HG02973 (cell line): ENCODE data around the gene TMEM187.

Experiments used
- ATAC-seq: cut with Tn5 transposase; IDR thresholded peaks from one replicate; pipeline ENCODE4 v1.9.1; 2021; ENCODE audit warnings: moderate library complexity; ENCODE audit not compliant: unreplicated experiment

Gene TMEM187

GRCh38 chrX:153995504-153995903 lies 22.9 kb downstream of the TMEM187 start:
- ATAC-seq = no peak

DNA sequence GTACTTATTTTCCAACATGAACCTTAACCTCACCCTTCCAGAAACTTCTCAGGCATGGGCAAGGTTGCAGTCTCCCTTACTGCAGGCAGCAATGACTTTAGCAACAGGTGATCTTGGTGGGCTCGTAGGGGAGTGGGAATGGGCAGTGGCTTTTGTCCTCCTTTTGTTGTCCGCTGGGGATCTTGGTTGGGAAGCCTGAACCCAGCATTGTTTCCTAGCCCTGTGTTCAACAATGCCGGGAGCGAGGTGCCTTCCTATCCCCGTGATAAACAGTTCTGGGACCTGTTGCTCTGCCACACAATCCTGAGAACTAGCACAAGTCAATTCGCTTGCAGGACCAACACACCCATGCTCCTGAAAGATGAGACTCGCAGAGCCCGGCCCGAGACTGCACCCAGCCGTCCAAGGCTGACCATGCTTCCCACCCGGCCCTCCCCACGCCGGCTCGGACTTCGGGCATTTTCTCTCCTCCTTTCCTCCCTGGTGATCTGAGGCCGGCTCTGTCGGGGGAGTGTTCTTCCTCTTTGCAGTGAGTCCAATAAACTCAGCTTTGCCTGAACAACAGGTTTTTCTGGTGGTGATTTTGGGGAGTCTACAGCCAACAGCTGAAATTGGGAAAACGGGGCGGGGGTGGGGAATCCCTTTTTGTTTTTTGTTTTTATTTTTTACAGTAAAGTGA lies 26.9 kb downstream of the TMEM187 start:
- ATAC-seq = no peak

DNA sequence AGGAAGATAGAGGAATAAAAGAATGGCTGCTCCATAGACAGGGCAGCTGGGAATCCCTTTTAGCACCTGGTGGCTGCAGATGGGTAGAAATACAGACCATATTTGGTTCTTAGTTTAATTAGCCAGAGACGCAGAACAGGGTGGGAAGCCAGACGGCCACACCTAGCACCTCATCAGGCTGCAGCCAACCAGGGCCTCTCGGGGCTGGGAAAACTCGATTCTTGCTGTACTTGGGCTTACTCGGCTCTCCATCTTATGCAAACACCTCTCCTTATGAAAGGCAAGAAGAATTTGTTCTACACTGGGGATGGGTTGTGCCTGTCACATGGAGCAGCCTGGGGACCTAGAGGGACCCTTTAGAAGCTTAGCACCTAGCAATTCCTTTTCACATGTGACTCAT lies 27.5 kb downstream of the TMEM187 start:
- no peak for ATAC-seq

DNA sequence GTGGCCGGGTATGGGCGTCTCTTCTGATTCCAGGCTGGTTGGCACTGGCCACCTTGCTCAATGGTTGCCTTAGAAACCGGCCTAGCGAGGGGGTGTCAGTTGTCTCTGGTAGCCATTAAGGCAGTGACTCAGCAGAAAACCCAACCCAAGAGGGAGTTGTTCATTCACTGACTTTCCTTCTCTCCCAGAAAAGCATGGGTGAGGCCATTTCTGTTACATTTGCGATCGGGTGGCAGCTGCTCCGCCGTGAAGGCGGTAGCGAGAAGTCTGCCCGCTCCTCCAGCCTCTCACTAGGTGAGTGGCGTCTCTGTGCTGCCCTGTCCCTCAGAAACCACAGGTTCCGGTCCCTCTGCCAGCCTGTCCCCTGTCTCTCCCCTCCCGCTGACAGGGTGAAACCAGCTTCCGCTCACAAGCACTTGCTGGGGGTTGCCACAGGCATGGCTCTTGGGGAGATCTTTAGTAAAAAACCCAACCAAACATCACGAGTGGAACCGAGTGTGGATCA lies 29.7 kb downstream of the TMEM187 start:
- no peak for ATAC-seq

GRCh38 chrX:154004315-154004714 lies 31.8 kb downstream of the TMEM187 start:
- ATAC-seq = no peak

DNA sequence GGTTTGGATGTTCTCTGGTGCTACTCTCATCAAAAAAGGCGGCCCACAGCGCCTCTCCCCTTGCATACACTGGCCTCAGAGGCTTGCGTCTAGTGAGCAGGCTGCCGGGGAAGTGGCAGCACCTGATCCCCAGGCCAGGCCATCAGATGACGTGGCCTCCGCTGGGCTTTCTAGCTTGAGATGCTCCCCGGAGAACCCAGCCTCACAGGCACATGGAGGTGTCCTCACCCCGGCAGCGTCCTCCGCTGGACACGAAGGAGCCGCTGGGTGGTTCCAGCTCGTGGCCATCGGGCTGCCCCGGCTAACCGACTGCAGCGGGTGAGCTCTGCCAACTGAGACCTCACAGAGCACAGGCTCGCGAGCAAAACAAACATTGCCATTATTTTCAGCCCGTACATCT lies 34.4 kb downstream of the TMEM187 start:
- ATAC-seq = no peak

DNA sequence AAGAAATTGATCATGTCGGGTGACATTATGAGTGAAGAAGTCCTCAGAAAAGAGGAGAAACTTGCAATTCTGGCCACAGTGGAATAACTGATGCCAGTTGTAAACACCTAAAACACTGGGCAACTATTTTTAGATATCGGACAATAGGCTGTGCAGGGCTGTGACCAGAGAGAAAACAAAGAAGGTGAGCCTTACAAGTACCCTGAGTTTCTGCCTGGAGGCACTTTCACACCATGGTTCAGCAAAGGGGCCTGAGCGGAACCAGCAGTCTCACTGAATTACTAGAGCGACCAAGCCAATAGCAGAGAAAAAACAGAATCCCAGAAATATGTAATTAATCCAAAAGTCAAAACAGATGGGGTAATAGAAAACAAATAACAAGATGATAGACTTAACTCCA lies 36.0 kb downstream of the TMEM187 start:
- ATAC-seq = no peak

- no peak for ATAC-seq
These were observed 38.0 kb downstream of the TMEM187 start for GRCh38 chrX:154010330-154011087.

GRCh38 chrX:154011376-154012335 lies 39.1 kb downstream of the TMEM187 start:
- no peak for ATAC-seq

DNA sequence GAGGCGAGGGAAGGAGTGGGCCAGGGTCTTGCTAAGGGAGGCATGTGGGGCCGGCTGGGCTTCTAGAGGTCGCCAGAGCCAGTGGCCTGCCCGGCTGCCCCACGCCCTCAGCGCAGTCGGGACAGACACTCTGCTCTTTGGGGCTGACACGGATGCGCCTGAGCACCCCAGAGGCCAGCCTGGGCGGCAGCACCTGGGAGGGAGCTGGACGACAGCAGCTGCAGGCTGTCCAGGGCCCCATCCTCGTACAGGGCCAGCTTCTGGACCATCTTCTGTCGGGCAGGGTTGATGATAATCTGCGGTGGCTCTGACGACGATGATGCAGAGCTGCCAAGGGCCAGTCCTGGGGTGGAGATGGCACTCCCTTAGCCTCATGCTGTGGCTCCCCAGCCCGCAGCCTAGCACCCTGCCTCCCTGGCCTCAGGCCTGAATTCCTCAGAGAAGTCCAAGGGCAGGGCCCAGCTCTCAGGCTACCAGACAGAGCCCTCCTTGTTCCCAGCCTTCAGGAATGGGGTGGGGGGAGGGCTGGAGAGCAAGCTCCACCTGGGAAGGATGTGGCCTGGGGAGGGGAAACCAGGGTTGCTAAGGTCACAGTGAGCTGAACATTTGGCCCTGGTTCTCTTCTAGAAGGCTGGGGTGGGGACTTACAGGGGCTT lies 39.9 kb downstream of the TMEM187 start:
- no peak for ATAC-seq

GRCh38 chrX:154013001-154013421 lies 40.5 kb downstream of the TMEM187 start:
- ATAC-seq = no peak

DNA sequence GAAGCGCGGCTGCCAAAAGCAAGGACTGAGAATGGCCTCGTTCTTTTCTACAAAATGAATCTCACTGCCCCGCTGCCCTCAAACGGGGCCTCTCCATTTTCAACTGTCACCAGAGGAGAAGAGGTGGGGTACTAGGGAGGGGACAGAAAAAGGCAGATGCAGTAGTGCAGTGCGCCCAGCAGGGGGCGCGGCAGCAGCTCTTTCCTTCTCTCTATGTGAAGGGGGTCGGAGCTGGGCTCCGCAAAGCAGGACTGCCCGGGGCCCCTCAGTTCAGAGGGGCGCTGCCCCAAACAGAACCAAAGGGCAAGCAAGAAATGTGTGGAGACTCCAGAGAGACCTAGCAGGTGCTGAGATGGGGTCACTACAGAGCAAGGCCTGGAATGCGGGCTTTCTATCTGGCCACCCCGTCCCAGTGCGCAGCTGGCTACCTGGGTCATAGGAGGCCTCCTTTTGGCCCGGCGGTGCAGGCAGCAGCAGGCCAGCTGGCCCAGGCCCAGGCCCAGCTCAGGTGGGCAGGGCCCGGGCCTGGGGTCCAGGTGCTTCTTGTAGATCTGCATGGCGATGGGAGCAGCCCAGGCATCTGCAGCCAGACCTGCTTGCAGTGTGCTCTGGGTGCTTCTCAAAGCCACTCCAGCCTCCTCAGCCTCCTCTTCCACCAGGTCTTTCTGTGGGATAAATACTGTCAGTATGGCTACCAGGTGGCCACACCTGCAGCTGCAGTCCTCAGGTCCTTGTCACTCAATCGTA lies 41.2 kb downstream of the TMEM187 start:
- no peak for ATAC-seq

DNA sequence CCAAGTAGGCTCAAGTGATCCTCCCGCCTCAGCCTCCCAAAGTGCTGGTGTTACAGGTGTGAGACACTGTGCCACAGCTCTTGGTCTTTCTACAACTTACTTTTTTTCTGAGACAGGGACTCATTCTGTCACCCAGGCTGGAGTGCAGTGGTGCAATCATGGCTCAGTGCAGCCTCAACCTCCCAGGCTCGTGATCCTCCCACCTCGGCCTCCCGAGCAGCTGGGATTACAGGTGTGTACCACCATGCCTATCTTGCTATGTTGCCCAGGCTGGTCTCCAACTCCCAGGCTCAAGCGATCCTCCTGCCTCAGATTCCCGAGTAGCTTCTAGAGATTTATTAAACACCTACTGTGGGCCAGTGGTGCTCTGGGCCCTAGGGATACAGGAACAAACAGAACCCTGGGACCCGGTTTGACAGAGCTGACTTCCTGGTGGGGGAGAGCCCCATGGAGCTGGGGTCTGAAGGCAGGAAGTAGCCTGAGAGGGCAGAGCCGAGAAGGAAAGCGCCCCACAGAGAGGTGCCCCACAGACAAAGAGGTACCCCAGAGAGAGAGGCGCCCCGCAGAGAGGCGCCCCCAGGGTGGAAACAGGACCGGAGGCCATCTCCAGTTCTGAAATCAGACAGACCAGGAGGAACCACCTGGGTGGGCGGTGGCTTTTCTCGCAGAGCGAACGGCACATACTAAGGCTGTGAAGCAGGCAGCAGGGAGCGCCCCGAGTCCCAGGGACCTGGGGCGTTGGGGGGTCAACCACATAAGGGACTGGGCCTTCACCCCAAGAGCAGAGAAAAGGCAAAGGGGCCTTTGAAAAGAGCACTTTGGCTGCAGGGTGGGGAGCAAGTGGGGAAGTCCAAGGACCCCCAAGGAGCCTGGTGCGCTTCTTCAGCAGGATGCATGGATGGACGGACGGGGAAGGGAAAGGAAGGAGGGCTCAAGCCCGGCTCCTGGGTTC lies 42.2 kb downstream of the TMEM187 start:
- no peak for ATAC-seq

- ATAC-seq = no peak
These were observed 43.2 kb downstream of the TMEM187 start for GRCh38 chrX:154015581-154016264.

DNA sequence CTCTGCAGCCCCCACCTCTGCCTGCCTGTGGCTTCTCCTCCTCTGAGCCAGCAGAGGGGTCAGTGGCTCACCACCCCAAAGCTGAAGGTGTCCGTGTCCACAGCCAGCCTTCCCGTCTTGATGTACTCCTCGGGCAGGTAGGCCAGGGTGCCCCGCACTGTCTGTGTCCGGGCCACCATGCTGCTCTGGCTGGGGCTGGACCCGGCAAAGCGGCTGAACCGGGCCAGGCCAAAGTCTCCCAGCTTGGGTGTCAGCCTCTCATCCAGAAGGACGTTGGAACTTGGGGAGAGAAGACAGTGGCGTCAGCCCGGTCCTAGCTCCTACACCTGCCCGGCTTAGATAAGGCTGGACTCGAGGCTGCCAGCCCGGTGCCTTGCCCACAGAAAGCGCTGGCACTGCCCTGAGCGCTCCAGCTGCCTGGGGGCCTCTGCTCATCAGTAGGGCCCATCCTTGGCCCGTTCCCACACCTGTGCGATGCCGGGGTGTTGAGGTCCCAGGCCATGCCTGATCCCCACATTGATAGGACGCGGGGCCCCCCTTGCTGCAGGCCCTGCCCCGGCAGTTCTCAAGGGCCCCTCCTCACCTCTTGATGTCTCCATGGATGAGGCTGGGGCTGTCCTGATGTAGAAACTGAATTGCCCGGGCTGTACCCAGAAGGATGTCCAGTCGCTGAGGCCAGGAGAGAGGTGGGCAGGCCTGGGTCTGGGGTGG lies 44.0 kb downstream of the TMEM187 start:
- ATAC-seq = no peak

- no peak for ATAC-seq
These were observed 45.4 kb downstream of the TMEM187 start for GRCh38 chrX:154017766-154018517.

DNA sequence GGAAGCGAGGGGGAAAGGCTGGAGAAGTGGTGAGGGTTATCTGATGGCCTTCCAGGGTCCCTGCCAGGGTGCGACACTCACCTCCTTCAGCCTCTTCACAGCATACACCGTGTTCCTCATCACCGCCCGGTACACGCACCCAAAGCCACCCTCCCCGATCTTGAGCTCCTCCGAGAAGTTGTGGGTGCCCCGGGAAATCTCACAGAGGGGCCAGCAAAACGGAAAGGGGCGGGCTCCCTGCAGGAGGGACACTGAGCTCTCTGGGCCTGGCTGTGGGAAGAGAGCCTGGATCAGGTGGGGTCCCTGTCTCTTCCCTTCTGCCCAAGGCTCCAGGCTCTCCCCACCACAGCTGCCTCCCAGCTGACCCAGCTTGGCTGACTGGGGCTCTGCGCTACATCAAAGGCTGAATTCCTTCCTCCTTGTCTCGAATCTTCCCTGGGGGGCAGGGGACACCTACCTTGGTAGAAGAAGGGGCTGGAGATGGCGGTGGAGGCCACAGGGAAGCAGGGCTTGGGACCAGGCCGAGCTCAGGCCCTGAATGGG lies 46.0 kb downstream of the TMEM187 start:
- no peak for ATAC-seq
